SK-N-MC (cell line): ENCODE measurements around the gene PER2.

ENCODE experiments used
- FOXP2 ChIP-seq: optimal IDR thresholded peaks from 2 replicates; pipeline ENCODE3; 2011; ENCODE audit warnings: mild to moderate bottlenecking, moderate library complexity; ENCODE audit not compliant: insufficient read depth; ENCODE audit errors: extremely low read length, control extremely low read depth
- POLR2AphosphoS5 ChIP-seq: IDR thresholded peaks from 2 replicates; pipeline ENCODE4 v1.6.1; 2012; ENCODE audit warnings: mild to moderate bottlenecking, low read depth, low read length, borderline replicate concordance

GRCh38 chr2:238336793-238337444, 48.5 kb upstream of the PER2 start:
- no peak for TF ChIP-seq POLR2AphosphoS5
- TF ChIP-seq FOXP2 = no peak
